SK-N-MC (cell line): Measurements from ENCODE around the gene SIRPG.

Experiments used
- DNase-seq: peaks from one replicate; pipeline ENCODE4 v3.0.0-alpha.2; 2011; ENCODE audit warnings: low read depth, low spot score
- H3K27ac ChIP-seq: fragments of 200-600 bp; sonication (generic); 2 replicates; pipeline ENCODE4 v1.5.1; 2016; ENCODE audit warnings: mixed run types
- H3K36me3 ChIP-seq: fragments of 200-600 bp; sonication (generic); 2 replicates; pipeline ENCODE4 v1.6.1; 2017; ENCODE audit warnings: antibody characterized with exemption, low read length, mixed read lengths; ENCODE audit not compliant: insufficient read depth
- H3K4me3 ChIP-seq: fragments of 200-600 bp; sonication (generic); 2 replicates; pipeline ENCODE4 v1.5.1; 2016
- H3K9ac ChIP-seq: fragments of 200-600 bp; sonication (generic); 2 replicates; pipeline ENCODE4 v1.8.0; 2017; ENCODE audit warnings: mixed run types, mixed read lengths; ENCODE audit not compliant: insufficient read length
- H3K9me3 ChIP-seq: fragments of 200-600 bp; sonication (generic); 2 replicates; pipeline ENCODE4 v1.6.1; 2017; ENCODE audit warnings: low read depth, mild to moderate bottlenecking, antibody characterized with exemption, low read length, moderate library complexity, mixed read lengths
- EZH2 ChIP-seq: fragments of 200-600 bp; sonication (generic); IDR thresholded peaks from one replicate; pipeline ENCODE4 v1.6.1; 2017; ENCODE audit warnings: antibody characterized with exemption
- FOXP2 ChIP-seq: optimal IDR thresholded peaks from 2 replicates; pipeline ENCODE3; 2011; ENCODE audit warnings: mild to moderate bottlenecking, moderate library complexity; ENCODE audit not compliant: insufficient read depth; ENCODE audit errors: extremely low read length, control extremely low read depth
- POLR2AphosphoS5 ChIP-seq: IDR thresholded peaks from 2 replicates; pipeline ENCODE4 v1.6.1; 2012; ENCODE audit warnings: mild to moderate bottlenecking, low read depth, low read length, borderline replicate concordance

Gene SIRPG

DNA sequence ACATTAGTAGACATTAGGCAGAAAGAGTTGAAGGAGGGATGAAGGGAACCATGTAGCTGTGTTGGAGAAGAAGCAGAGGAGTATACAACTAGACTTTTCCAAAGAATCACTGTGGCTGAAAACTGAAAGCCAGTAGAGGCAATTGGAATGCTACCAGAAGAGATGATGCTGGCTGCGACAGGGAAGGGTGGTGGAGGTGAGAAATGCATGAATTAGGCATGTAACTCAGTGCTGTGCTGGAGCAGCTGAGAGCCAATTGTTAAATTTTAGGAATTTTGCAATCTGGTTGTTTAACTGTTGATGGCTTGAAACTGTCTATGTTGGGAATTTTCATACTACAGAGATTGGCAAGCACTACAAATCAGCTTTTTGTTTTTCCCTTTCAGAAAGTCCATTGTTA, 35.8 kb upstream of the SIRPG start:
- Histone ChIP-seq H3K9me3 (no peaks in the 10 kb centered on the region), H3K27ac (no peak overlapping the region), H3K36me3 (no peaks in the 10 kb centered on the region), H3K9ac (no peak overlapping the region), H3K4me3 (no peak overlapping the region)
- TF ChIP-seq EZH2 (no peak), FOXP2 (no peak), POLR2AphosphoS5 (no peak)
- DNase-seq = no peak

DNA sequence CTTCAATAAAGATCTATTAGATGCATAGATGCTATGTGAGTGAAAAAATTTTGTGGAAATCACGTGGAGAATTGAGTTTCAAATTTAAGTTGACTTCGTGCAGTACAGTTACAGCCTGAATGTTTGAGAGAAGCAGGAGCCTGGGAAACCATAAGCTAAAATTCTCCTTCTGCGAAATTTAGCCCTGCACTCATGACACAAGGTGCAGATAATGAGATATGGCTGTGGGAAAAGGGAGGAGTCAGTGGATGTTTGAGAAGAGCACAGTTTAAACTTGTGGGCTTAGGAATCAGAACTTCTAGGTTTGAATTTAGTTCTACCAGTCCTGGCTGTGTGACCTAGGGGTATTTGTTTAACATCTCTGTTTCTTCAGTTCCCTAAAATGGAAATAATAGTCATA, 32.1 kb upstream of the SIRPG start:
- TF ChIP-seq EZH2 (no peak), POLR2AphosphoS5 (no peak), FOXP2 (no peak)
- H3K4me3 ChIP-seq = no peak overlapping the region
- no peak for DNase-seq
- no peaks in the 10 kb centered on the region for H3K36me3 ChIP-seq
- H3K9ac ChIP-seq = no peak overlapping the region
- no peak overlapping the region for H3K27ac ChIP-seq
- H3K9me3 ChIP-seq = no peaks in the 10 kb centered on the region

DNA sequence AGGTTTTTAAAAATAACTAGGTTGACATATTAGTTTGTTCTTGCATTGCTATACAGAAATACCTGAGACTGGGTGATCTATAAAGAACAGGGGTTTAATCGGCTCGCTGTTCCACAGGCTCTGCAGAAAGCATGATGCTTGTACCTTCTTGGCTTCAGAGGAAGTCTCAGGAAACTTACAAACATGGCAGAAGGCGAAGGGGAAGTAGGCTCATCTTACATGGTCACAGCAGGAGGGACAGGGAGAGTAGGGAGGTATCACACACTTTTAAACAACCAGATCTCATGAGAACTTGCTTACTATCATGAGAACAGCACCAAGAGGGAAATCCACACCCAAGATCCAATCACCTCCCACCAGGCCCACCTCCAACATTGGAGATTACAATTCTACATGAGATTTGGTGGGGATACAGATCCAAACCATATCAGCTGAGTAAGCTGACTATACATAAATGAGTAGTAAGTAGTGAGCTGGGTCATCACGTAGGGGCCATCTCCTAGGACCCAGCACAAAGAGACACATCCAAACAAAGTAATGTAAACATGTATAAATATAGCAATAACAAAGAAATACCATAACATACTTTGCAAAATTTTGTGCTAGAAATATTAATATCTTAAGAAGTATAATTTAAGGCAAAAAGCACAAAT, 31.4 kb upstream of the SIRPG start:
- H3K9me3 ChIP-seq = no peaks in the 10 kb centered on the region
- TF ChIP-seq POLR2AphosphoS5 (no peak), FOXP2 (no peak), EZH2 (no peak)
- H3K9ac ChIP-seq = no peak overlapping the region
- DNase-seq = no peak
- H3K27ac ChIP-seq = no peak overlapping the region
- no peak overlapping the region for H3K4me3 ChIP-seq
- H3K36me3 ChIP-seq = no peaks in the 10 kb centered on the region

DNA sequence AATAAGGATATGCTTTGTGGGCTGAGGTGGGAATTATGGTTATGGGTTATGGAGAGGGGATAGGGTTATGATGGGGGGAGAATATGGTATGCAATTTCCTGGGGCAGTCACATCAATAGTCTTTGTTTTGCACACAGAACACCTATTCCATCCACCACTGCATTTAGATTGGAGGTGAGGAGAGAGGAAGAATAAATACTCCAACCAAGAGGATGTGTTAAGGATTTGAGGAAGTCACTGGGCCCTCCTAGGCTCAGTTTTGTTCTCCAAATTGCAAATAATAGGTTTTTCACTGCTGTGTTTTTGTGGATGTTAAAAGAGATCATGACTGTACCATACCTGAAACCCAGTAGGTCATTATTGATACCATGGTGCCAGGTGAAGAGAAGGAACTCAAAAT, 29.5 kb upstream of the SIRPG start:
- no peaks in the 10 kb centered on the region for H3K36me3 ChIP-seq
- no peak for DNase-seq
- TF ChIP-seq FOXP2 = no peak
- TF ChIP-seq POLR2AphosphoS5 = no peak
- no peak for TF ChIP-seq EZH2

DNA sequence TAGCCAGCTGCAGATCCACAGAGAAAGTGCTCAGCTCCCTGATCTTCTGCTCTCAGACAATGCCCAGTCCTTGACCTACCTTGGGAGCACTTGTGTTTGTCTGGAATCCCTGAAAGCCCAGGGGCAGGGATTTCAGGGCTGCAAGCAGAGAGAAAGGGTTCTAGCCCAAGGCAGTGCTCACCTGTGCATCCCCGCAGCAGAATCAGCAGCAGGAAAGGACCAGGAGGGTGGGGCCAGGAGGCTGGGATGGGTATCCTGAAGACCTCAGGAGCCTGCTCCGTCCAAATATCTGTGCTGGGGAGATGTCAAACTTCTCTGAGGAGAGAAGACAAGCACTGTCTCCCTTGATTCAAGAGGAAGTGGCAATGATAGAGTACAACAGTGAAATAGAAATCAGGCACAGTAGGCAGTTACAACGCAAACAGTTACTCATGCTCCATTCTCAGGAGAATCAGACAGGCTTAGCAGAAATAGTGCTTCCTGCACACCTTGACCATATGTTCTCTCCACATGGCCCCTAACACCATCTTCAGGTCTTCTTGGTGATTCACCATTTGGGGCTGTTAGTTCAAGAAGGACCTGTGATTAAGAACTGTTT, 28.7 kb upstream of the SIRPG start:
- Histone ChIP-seq H3K36me3 (no peaks in the 10 kb centered on the region), H3K9me3 (no peaks in the 10 kb centered on the region), H3K4me3 (no peak overlapping the region), H3K27ac (no peak overlapping the region), H3K9ac (no peak overlapping the region)
- TF ChIP-seq FOXP2 (no peak), POLR2AphosphoS5 (no peak), EZH2 (no peak)
- DNase-seq = no peak

More for the DNA sequence above, 29.5 kb upstream of the SIRPG start:
- Histone ChIP-seq H3K4me3 (no peak overlapping the region), H3K9ac (no peak overlapping the region), H3K9me3 (no peaks in the 10 kb centered on the region), H3K27ac (no peak overlapping the region)

DNA sequence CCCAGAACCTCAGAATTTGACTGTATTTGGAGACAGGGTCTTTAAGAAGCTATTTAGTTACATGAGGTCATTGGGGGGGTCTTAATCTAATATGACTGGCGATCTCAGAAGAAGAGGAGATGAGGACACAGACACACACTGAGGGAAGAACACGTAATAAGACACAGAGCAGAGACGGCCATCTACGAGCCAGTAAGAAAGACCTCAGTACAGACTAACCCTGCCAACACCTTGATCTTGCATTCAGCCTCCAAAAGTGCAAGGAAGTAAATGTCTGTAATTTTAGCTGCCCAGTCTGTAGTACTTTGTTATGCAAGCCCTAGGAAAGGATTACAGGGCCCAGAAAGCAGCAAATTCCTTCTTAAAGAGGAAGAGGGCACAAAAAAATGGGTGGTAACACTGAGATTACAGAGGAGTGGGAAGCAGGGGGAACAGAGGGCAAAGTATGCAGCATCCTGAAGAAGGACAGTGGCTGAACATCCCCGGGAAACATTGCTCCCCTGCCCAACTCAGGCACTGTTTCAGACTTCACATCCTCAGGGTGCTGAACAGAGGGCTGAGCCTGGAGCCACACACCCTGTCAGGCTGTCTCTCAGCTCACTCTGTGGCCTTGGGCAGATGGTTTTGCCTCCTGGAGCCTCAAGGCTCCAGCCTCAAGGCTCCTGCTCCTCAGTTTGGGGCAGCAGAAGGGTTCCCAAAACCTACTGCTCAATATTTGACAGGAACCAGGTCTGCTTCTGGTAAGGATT, 27.9 kb upstream of the SIRPG start:
- H3K27ac ChIP-seq = no peak overlapping the region
- no peak for DNase-seq
- TF ChIP-seq EZH2 (no peak), POLR2AphosphoS5 (no peak), FOXP2 (no peak)
- no peaks in the 10 kb centered on the region for H3K36me3 ChIP-seq
- H3K4me3 ChIP-seq = no peak overlapping the region
- no peaks in the 10 kb centered on the region for H3K9me3 ChIP-seq
- H3K9ac ChIP-seq = no peak overlapping the region

DNA sequence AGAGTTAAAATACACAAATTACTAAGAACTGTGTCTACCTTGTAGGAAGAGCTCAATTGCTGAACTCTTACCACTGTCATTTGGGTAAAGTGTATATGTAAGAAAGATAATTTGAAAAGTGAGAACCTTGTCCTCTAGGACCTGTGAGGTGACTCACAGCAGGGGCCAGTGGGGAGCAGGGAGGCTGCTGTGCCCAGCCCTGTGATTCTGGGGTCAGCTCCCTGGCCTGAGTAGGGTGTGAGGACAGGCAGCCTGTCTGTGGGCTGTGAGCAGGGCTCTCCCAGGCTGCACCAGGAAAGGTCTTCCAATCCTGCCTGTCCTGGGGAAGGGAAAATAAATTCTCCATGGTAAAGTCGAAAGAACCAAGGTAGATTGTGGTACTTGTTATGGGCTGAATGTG, 27.3 kb upstream of the SIRPG start:
- H3K9ac ChIP-seq = no peak overlapping the region
- TF ChIP-seq FOXP2 = no peak
- H3K9me3 ChIP-seq = no peaks in the 10 kb centered on the region
- no peaks in the 10 kb centered on the region for H3K36me3 ChIP-seq
- H3K27ac ChIP-seq = no peak overlapping the region
- DNase-seq = no peak
- H3K4me3 ChIP-seq = no peak overlapping the region

DNA sequence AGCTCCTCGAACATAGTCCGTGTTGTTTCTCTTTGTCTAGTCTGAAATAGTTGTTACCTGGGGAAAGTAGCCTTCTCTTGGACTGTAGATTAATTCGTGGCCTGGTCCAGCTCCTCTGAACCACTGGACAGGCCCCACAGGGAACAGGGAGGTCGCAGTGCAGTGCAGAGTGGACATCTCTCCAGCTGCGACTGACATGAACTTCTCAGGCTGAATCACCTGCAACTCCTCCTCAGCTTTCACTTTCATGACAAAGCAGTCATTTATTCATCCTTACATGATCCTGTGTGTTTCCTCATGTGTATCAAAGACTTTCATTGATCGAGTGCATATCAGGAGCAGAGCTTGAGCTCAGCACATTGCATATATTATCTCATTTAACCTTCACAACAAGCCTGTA, 19.1 kb upstream of the SIRPG start:
- TF ChIP-seq EZH2 = no peak
- no peak for TF ChIP-seq POLR2AphosphoS5
- TF ChIP-seq FOXP2 = no peak
- no peak overlapping the region for H3K27ac ChIP-seq
- H3K9me3 ChIP-seq = no peaks in the 10 kb centered on the region
- H3K9ac ChIP-seq = no peak overlapping the region
- H3K36me3 ChIP-seq = no peaks in the 10 kb centered on the region
- no peak overlapping the region for H3K4me3 ChIP-seq
- DNase-seq = no peak
